ENCODE measurements around the gene CLEC5A.

GRCh38 chr7:141877365-141877764, 69.4 kb downstream of the CLEC5A start:
- TF ChIP-seq CTCF (IDR thresholded peaks at IDR 0.05; ENCODE audit: low read depth, low read length) (no peak), POLR2A (IDR thresholded peaks at IDR 0.05; ENCODE audit: extremely low read depth, insufficient read length) (no peak)

Measured in NB4 (cell line).